Neuron (in vitro differentiated cells): ENCODE measurements around the gene DUSP9.
"Not testable (repeated sequence)": the region's sequence is repeated elsewhere in the genome, so short reads cannot be mapped to it uniquely, and the experiment has no call there.

Experiments
- H2AFZ ChIP-seq: one replicate; pipeline ENCODE4 v1.6.1; 2013; ENCODE audit warnings: low read depth, mild to moderate bottlenecking, inconsistent platforms, low read length, moderate library complexity
- H3K27me3 ChIP-seq: one replicate; pipeline ENCODE4 v1.6.1; 2013; ENCODE audit warnings: low read length; ENCODE audit not compliant: insufficient read depth
- H3K36me3 ChIP-seq: one replicate; pipeline ENCODE4 v1.6.1; 2013; ENCODE audit warnings: low read length; ENCODE audit not compliant: insufficient read depth
- H3K4me1 ChIP-seq: one replicate; pipeline ENCODE4 v1.6.1; 2013; ENCODE audit warnings: low read length; ENCODE audit not compliant: insufficient read depth
- H3K4me3 ChIP-seq: 2 replicates; pipeline ENCODE4 v1.5.1; 2013; ENCODE audit warnings: mild to moderate bottlenecking, low read length, moderate library complexity
- H3K9me3 ChIP-seq: one replicate; pipeline ENCODE4 v1.6.1; 2013; ENCODE audit warnings: low read length

DUSP9 gene

GRCh38 chrX:153686711-153687110 is 39.7 kb downstream of the DUSP9 start:
- Histone ChIP-seq H3K27me3 (no peaks in the 10 kb centered on the region), H3K4me3 (peak overlapping the region; percentile 52), H3K4me1 (peaks cover 42% of the 10 kb centered on the region), H3K36me3 (peaks cover 5% of the 10 kb centered on the region), H3K9me3 (no peaks in the 10 kb centered on the region), H2AFZ (no peak overlapping the region)

- Histone ChIP-seq H3K27me3 (no peaks in the 10 kb centered on the region), H2AFZ (no peak within 1 kb of the TSS), H3K4me3 (peak within 1 kb of the TSS; percentile 69), H3K4me1 (peaks cover 42% of the 10 kb centered on the region), H3K9me3 (no peaks in the 10 kb centered on the region), H3K36me3 (peaks cover 8% of the 10 kb centered on the region)
Observed at GRCh38 chrX:153687121-153688039, 40.4 kb downstream of the DUSP9 start, which contains the start of gene SLC6A8. Gene SLC6A8 (plus strand): TSS chrX:153687926. CDS start chrX:153688575, 649 bp downstream.

- no peak overlapping the region for H3K4me3 ChIP-seq
- no peaks in the 10 kb centered on the region for H3K9me3 ChIP-seq
- H3K36me3 ChIP-seq: peaks cover 14% of the 10 kb centered on the region
- peaks cover 47% of the 10 kb centered on the region for H3K4me1 ChIP-seq
- no peak overlapping the region for H2AFZ ChIP-seq
- no peaks in the 10 kb centered on the region for H3K27me3 ChIP-seq
Observed at GRCh38 chrX:153688071-153688470, 41.1 kb downstream of the DUSP9 start.

- Histone ChIP-seq H3K4me3 (peak overlapping the region; percentile 69), H2AFZ (no peak overlapping the region), H3K4me1 (peaks cover 47% of the 10 kb centered on the region), H3K27me3 (no peaks in the 10 kb centered on the region), H3K36me3 (peaks cover 17% of the 10 kb centered on the region), H3K9me3 (no peaks in the 10 kb centered on the region)
Observed at GRCh38 chrX:153688506-153688905, 41.5 kb downstream of the DUSP9 start.

- Histone ChIP-seq H3K27me3 (no peaks in the 10 kb centered on the region), H3K4me1 (peaks cover 42% of the 10 kb centered on the region), H3K4me3 (peak overlapping the region; percentile 69), H2AFZ (no peak overlapping the region), H3K9me3 (no peaks in the 10 kb centered on the region), H3K36me3 (peaks cover 20% of the 10 kb centered on the region)
Observed at GRCh38 chrX:153688911-153689590, 42.0 kb downstream of the DUSP9 start.

- Histone ChIP-seq H3K27me3 (peaks cover under 1% of the 10 kb centered on the region), H3K36me3 (peaks cover 23% of the 10 kb centered on the region), H3K4me3 (peak overlapping the region; percentile 53), H3K9me3 (no peaks in the 10 kb centered on the region), H3K4me1 (peaks cover 39% of the 10 kb centered on the region), H2AFZ (no peak overlapping the region)
Observed at GRCh38 chrX:153689654-153690465, 42.9 kb downstream of the DUSP9 start.

GRCh38 chrX:153690466-153690865 is 43.5 kb downstream of the DUSP9 start:
- H2AFZ ChIP-seq: no peak overlapping the region
- H3K4me1 ChIP-seq: peaks cover 37% of the 10 kb centered on the region
- no peaks in the 10 kb centered on the region for H3K9me3 ChIP-seq
- peak overlapping the region; percentile 53 for H3K4me3 ChIP-seq
- peaks cover 23% of the 10 kb centered on the region for H3K36me3 ChIP-seq
- H3K27me3 ChIP-seq: peaks cover 3% of the 10 kb centered on the region

- not testable (repeated sequence) for H2AFZ ChIP-seq, H3K9me3 ChIP-seq, H3K4me3 ChIP-seq, H3K27me3 ChIP-seq
- Histone ChIP-seq H3K4me1 (peaks cover 30% of the 10 kb centered on the region), H3K36me3 (peaks cover 23% of the 10 kb centered on the region)
Observed at GRCh38 chrX:153691032-153691827, 44.2 kb downstream of the DUSP9 start.

GRCh38 chrX:153692003-153692402 is 45.0 kb downstream of the DUSP9 start:
- Histone ChIP-seq H3K36me3 (peaks cover 23% of the 10 kb centered on the region), H2AFZ (no peak overlapping the region), H3K4me1 (peaks cover 22% of the 10 kb centered on the region), H3K4me3 (no peak overlapping the region), H3K9me3 (no peaks in the 10 kb centered on the region), H3K27me3 (peaks cover 3% of the 10 kb centered on the region)

- Histone ChIP-seq H2AFZ (no peak overlapping the region), H3K27me3 (peaks cover 3% of the 10 kb centered on the region), H3K9me3 (no peaks in the 10 kb centered on the region), H3K4me1 (peaks cover 22% of the 10 kb centered on the region), H3K4me3 (no peak overlapping the region), H3K36me3 (peaks cover 23% of the 10 kb centered on the region)
Observed at GRCh38 chrX:153692611-153693156, 45.7 kb downstream of the DUSP9 start.

GRCh38 chrX:153693216-153694086 is 46.4 kb downstream of the DUSP9 start:
- peaks cover 23% of the 10 kb centered on the region for H3K36me3 ChIP-seq
- H3K4me1 ChIP-seq: peaks cover 22% of the 10 kb centered on the region
- no peak overlapping the region for H2AFZ ChIP-seq
- no peak overlapping the region for H3K4me3 ChIP-seq
- H3K27me3 ChIP-seq: peaks cover 5% of the 10 kb centered on the region
- H3K9me3 ChIP-seq: no peaks in the 10 kb centered on the region
